Measurements from ENCODE around the gene RPS6KA5.
"Not testable (repeated sequence)": the region's sequence is repeated elsewhere in the genome, so short reads cannot be mapped to it uniquely, and the experiment has no call there.

Gene RPS6KA5

DNA sequence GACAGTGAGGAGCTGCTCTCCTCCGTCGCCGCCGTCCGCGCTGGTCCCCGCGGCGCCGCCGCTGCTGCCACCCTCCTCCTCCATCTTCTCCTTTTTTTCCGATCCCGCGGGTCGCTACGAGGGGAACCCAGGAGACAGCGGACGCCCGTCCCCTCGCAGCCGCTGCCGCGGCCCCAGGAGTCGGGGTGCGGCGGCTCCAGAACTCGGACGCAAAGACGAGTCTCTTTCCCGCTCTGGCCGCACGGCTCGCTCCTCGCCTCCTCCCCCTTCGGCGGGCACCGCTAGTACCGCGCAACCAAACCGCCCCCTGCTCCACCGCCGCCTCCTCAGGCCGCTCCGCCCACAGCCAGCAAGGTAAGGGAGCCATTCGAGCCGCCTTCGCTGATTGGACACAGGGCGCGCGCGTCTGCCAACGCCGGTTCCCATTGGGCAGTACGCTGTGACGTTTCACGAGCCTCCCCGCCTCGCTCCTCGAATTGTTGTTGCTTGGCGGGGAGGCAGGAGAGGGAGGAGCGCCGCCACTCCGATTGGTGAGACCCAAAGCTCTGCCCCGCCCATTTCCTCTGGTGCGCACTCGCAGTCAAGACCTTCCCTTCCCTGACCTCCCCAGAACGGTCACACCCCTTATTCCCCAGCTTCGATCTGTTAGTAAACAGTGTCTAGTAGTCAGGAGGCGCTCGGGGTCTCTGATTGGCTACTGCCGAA, at the start of gene RPS6KA5:
TSS of gene RPS6KA5 (minus strand) at position 291 of the 705 bp plus-strand sequence. CDS start at position 84, 207 bp downstream.
- peak; percentile 99 for DNase-seq (ENCODE audit: low read depth, low spot score)

GRCh38 chr14:91108941-91109611, 48.6 kb upstream of the RPS6KA5 start:
- DNase-seq (ENCODE audit: low read depth, low spot score), result no peak

DNA sequence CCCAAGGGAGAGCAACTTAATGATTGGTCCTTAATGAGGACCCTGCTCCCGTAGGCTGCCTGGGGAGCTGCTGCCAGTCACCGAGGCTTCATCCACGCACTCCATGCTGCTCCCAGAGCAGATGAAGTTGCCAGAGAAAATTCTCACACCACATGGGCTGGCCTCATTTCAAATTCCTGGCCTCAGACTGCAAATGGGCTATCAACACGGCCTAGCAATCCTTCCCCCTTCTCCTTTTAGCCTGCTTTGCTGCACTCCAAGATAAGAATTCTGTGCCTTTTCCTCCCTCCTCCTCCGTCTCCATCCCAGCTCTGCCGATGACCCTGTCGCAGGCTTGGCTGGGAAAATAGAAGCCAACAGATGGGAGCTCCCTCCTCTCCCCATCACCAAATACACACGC, 42.7 kb upstream of the RPS6KA5 start:
- DNase-seq (ENCODE audit: low read depth, low spot score), result no peak

- DNase-seq (ENCODE audit: low read depth, low spot score), result no peak
Observed at GRCh38 chr14:91100102-91100501, 39.7 kb upstream of the RPS6KA5 start.

DNA sequence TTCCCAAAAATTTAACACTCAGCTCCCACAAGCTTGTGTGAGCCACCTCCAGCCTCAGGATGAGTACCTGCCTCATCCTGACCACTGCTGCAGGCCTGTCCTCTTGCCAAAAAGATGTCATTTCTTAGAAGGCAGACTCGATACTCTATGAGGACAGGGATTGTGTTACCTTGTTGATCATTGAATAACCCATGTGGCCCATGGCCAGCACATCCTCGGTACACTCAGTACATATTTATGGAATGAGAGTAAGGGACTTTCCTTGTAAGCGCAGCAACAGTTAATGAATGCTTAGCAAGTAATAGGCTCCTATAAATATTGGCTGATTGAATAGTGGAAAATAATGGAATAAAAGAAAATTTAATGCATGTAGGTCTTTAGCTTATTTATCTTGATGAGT, 38.1 kb upstream of the RPS6KA5 start:
- DNase-seq (ENCODE audit: low read depth, low spot score), result no peak

GRCh38 chr14:91097657-91098056, 37.2 kb upstream of the RPS6KA5 start:
- DNase-seq (ENCODE audit: low read depth, low spot score), result not testable (repeated sequence)

DNA sequence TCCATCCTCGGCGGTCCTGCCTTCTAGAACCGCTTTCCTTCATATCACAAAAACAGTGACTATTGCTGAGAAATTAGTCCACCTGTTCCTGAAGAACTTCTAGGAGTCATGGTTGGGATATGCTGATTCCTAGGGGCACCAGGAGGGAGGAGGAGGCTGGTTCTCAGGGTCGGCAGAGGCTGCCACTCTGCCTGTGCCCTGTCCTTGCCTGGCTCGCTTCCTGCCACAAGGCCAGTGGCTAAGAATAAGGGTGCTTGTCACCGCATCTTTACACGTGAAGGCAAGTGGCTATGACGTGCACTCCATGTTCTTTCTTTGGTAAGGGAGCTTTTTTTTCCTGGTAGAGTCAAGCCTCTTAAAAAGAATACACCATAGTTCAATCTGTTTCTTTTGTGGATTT, 34.7 kb upstream of the RPS6KA5 start:
- DNase-seq (ENCODE audit: low read depth, low spot score), result no peak

GRCh38 chr14:91094772-91095171, 34.3 kb upstream of the RPS6KA5 start:
- no peak for DNase-seq (ENCODE audit: low read depth, low spot score)

DNA sequence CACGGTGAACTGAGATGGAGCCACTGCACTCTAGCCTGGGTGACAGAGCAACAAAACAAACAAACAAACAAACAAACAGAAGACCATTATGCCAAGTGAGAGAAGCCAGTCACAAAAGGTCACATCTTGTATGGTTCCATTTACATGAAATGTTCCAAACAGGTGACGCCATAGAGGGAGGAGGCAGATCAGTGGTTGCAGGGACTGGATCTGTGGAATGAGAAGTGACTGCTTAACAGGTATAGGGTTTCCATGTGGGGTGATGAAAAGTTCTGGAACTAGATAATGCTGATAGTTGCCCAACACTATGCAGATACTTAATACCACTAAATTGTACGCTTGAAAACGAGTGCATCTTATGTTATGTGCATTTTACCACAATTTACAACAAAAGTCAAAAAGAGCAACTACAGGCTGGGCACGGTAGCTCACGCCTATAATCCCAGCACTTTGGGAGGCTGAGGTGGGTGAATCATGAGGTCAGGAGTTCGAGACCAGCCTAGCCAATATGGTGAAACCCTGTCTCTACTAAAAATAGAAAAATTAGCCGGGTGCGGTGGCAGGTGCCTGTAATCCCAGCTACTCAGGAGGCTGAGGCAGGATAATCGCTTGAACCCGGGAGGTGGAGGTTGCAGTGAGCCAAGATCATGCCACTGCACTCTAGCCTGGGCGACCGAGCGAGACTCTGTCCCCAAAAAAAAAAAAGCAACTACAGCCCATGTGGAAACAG, 33.5 kb upstream of the RPS6KA5 start:
- DNase-seq (ENCODE audit: low read depth, low spot score), result not testable (repeated sequence)

DNA sequence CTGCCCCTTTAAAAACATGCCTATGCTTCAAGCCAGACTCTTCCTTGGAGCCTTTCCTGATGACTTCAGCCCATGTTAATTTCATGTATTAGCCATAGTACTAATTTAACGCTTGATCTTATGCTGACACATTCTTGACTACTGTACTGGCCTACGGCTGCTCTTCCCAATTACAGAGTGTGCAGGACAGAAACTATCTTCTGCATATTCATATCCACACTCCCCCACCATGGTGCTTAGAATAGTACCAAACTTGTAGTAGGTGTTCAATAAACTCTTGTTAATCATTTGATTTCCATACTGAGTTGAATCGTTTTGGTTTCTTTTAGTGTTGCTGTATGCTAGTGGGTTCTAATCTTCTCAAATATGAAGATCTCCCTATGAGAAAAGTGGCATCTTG, 31.6 kb upstream of the RPS6KA5 start:
- no peak for DNase-seq (ENCODE audit: low read depth, low spot score)

DNA sequence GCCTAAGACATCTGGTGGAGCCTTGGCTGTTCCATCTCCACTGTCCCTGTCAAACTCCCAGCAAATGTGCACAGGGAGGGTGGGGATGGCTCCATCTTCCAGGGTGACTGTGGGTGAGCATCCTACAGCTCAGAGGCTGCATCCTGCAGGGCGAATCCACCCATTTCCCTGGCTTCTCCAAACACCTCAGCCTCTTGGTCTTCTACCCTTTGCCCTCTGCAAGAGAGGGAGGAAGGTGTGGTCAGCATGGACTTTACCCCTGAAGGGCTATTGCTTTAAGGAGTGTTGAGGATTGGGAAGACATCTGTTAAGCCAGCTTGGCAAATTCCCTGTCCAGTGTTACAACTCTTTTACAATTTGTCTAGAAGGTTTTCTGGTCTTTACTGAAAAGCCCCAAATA, 30.3 kb upstream of the RPS6KA5 start:
- no peak for DNase-seq (ENCODE audit: low read depth, low spot score)

DNA sequence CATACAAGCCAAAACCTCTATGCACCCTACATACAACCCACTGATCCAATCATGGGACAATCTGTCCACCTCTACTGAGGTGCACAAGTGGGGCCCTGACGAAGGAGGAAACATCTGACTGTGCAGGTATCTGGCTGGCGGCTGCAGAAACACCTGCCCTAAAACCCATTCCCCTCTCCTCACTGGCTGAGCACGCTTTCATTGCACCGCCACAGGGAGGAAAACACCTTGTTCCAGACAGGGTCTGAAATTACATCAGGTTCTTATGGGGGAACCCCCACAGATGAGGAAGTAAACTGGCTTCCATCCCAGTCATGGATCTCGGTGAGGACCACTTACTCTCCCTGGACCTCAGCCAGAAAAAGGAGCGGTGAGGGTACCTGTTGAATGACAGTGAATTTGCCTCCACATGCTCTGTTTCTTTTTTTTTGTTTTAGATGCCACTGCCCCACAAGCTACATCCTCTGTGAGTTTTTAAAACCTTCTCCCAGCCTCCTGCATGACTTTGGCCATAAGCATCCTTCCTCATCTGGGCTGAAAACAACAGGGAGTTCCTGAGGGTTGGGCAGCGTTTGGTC, 29.6 kb upstream of the RPS6KA5 start:
- no peak for DNase-seq (ENCODE audit: low read depth, low spot score)

DNA sequence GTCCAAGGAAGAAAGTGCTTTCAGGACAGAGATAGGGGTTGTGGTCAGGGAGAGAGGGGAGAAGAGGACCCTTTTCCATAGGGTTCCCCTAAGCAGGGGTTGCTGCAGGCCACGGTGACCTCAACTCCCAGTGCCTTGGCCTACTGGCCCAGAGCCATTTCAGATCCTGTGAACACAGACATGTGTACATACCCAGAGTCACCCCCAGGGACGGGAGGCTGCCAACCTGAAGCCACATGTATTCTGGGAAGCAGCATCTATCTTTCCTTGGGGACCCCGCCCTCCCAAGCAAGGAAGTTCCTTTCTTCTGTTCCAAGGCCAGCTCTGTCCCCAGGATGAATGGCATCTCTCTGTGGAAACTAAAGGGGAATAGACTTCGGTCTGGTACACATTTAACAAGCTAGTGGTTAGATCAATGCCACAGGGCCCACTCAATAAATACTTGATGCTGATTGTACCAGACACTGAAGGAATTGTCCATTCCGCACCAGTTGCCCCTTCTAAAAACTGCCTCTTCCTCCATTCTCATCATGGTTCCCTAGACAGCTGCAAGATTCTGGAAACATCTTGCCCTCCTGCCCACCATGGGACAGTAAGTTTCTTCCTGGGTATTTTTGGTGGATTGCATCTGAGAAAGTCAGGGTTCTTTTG, 28.3 kb upstream of the RPS6KA5 start:
- DNase-seq (ENCODE audit: low read depth, low spot score), result no peak

- not testable (repeated sequence) for DNase-seq (ENCODE audit: low read depth, low spot score)
Observed at GRCh38 chr14:91087470-91087869, 27.0 kb upstream of the RPS6KA5 start.

DNA sequence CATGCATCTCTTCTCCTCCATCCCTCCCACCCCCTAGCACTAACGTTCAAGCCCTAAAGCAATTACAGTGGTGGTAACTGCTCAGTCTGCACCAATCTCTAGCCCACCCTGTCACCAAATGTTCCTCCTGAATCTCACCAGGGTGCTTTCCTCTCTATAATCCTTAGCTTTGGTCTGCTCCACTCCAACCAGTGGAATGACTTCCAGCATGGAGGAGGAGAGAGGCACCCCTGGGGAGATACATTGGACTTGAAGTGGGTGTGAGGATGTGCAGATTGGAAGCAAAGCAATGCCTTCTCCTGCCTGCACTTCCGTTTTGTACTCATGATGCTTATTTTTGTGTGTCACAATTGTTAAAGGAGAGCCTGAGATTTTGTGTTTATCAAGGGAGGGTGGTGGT, 24.1 kb upstream of the RPS6KA5 start:
- DNase-seq (ENCODE audit: low read depth, low spot score), result no peak

DNA sequence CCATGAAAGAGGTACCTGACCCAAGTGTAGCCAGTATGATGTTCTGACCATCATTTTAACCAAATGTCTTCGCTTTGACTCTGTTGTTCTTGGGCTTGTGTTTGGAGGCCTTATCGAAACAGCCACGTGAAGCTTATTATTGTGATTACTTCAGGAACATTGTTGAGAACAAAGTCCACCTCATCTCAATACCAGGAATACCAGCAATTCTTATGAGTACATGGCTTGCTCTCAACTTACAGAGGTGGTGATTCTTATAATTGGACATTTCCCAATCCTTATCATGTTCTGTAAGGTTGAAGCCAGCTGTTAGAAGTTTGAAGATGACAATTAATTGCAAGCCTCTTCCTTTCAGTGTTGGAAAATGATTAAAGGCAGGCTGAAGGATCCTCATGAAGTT, 21.8 kb upstream of the RPS6KA5 start:
- no peak for DNase-seq (ENCODE audit: low read depth, low spot score)

DNA sequence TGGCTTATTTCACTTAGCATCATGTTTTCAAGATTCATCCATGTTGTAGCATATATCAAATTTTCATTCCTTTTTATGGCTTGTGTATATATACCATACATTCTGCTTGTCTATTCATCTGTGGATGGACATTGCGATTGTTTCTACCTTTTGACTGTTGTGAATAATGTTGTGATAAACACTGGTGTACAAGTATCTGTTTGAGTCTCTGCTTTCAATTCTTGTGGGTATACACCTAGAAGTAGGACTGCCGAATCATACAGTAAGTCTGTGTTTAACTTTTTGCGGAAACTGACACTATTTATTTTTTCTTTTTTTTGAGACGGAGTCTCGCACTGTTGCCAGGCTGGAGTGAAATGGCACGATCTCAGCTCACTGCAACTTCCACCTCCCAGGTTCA, 19.6 kb upstream of the RPS6KA5 start:
- DNase-seq (ENCODE audit: low read depth, low spot score), result no peak

DNA sequence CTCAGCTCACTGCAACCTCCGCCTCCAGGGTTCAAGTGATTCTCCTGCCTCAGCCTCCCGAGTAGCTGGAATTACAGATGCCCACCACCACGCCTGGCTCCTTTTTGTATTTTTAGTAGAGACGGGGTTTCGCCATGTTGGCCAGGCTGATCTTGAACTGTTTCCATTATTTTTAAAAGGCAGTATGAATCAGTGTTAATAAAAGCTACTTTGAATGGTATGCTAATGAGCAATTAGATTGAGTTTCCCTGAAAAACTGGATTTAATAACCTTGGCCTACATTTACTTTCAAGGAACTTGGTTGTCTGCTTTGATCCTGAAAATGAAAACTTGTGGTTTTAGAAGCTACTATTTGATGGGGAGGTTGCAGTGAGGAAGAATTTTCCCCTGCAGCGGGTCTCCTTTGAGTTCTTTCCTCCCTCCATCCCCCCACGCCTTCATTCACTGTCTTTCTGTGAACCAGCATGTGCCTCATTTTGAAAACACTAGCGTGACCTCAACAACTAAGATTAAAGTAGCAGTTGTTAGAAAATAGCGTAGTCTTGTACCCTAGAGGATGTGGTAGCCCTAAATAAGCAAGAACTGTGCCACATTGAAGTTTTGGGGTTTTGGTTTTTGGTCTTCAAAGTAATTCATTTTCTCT, 17.8 kb upstream of the RPS6KA5 start:
- DNase-seq (ENCODE audit: low read depth, low spot score), result no peak

- no peak for DNase-seq (ENCODE audit: low read depth, low spot score)
Observed at GRCh38 chr14:91075553-91075952, 15.1 kb upstream of the RPS6KA5 start.

- no peak for DNase-seq (ENCODE audit: low read depth, low spot score)
Observed at GRCh38 chr14:91070572-91070971, 10.1 kb upstream of the RPS6KA5 start.

DNA sequence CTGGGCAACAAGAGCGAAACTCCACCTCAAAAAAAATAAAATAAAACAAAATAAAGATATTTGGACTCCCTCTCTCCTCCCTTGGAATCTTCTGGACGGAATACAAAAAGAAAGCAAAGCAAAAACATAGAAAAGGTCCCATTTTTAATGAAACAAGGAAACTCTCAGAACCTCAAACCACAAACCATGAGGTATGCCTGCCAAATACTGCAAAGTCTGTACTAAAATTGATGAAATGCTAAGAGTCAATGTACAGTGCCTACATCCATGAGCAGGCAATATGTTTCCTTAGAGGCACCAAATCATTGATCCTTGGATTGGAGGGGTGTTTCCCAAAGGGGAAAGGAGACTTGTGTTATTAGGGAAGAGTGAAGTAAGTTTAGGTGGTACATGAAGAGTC, 8.2 kb upstream of the RPS6KA5 start:
- no peak for DNase-seq (ENCODE audit: low read depth, low spot score)

Data from iPS DF 19.7 (cell line).